22Rv1 (cell line): Measurements from ENCODE around the gene PTGDR.

Experiments used
- H3K27ac ChIP-seq: fragments of 450-650 bp; 2 replicates; pipeline ENCODE4 v1.5.1; 2017
- ZFX ChIP-seq: fragments of 450-650 bp; IDR thresholded peaks from 2 replicates; pipeline ENCODE4 v1.6.1; 2017; ENCODE audit warnings: antibody characterized with exemption, borderline replicate concordance
- TF ChIP-seq, protein P1 (sequence below): fragments of 450-650 bp; IDR thresholded peaks from 2 replicates; pipeline ENCODE4 v1.5.1; 2017; ENCODE audit warnings: mild to moderate bottlenecking

PTGDR gene

DNA sequence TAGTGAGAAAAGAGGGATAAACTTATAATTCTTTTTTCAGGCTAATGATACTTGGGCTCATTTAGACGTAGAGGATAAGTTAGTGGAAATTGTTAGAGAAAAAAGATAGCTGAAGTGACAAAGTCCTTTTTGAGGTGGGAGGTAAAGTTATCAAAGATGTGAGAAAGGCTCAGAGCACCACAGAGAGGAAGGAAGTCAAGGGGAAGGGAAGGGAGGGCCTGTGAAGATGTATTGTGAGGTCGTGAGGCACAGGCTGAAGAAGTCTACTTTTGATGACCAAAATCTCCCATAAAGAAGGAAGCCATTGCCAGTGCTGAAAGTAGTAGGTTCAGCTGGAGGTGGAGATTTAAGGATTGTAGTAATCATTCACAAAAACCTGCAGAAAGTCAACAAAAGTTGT, 19.4 kb upstream of the PTGDR start:
- no peak for TF ChIP-seq ZFX
- TF ChIP-seq, protein P1, sequence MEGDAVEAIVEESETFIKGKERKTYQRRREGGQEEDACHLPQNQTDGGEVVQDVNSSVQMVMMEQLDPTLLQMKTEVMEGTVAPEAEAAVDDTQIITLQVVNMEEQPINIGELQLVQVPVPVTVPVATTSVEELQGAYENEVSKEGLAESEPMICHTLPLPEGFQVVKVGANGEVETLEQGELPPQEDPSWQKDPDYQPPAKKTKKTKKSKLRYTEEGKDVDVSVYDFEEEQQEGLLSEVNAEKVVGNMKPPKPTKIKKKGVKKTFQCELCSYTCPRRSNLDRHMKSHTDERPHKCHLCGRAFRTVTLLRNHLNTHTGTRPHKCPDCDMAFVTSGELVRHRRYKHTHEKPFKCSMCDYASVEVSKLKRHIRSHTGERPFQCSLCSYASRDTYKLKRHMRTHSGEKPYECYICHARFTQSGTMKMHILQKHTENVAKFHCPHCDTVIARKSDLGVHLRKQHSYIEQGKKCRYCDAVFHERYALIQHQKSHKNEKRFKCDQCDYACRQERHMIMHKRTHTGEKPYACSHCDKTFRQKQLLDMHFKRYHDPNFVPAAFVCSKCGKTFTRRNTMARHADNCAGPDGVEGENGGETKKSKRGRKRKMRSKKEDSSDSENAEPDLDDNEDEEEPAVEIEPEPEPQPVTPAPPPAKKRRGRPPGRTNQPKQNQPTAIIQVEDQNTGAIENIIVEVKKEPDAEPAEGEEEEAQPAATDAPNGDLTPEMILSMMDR: no peak
- no peak overlapping the region for H3K27ac ChIP-seq

DNA sequence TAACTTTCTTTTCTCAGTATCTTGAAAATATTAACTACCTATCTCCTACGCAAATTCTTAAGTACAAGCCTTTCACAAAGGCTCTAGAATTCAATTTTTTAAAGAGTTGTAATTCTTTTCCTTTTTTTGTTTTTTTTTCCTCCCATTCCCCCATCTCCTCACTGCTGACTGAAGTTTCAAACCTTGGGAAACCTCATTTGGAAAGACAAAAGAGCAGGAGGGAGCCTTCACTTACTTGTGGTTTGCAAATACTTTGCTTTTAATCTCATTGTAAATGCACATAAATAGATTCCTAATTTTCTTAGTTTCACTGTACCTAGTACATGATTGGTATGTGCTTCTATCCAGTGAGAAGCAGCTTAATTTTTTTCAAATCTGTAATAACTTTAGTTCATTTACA, 15.8 kb upstream of the PTGDR start:
- TF ChIP-seq, protein P1: no peak
- no peak overlapping the region for H3K27ac ChIP-seq

DNA sequence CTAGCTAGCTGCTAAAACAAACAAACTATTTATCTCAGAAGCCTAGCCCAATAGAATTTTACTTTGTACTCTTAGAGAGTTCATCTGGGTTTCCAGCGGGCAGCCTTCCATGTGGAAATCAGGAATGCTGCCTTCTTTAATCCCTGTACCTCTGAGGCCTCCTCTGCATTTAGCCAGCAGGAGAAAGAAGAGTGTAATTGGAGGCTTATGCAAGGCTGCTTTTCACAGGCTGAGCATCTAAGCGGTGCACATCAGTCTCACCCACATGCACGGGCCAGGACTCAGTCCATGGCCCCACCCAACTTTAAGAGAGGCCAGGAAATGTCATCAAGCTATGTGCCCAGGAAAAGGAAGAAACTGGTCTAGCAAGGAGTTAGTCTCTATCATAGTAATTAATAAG, 14.0 kb upstream of the PTGDR start:
- TF ChIP-seq, protein P1: no peak
- TF ChIP-seq ZFX: no peak
- no peak overlapping the region for H3K27ac ChIP-seq

DNA sequence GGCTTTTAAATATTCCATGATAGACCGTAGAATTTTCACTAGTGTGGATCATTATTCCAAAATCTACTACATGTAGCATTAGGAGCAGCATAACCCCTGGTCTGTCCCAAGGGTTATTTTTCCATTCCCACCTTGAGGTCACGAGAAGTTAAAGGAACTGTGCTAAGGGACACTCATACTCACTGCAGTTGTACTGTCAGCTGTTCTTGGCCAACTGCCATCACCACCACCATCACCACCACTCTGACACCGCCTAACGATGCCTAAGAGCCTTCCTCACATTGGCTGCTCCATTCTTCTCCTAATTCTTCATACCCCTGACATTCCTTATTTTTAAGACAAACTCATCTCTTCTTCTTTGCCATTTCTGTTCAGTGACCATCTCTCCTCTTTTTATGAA, 13.4 kb upstream of the PTGDR start:
- no peak overlapping the region for H3K27ac ChIP-seq
- no peak for TF ChIP-seq ZFX
- TF ChIP-seq, protein P1: no peak

DNA sequence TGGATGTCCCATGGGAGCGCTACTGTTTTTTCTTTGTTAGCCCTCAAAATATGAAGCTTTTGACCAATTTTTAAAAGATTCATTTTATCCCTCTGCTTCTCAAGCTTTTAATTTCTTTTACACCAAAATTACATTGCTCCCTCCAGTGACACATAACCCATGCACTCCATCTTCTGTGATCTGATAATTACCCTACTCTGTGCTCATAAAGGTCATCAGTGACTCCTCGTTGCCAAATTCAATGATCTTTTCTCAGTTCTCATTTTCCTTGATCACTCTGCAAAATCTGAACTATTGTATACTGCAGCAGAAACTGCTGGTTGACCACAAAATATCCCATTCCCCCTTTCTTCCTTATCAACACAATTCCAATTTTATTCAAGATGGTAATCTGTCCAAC, 8.7 kb upstream of the PTGDR start:
- H3K27ac ChIP-seq: no peak overlapping the region
- TF ChIP-seq, protein P1: no peak
- TF ChIP-seq ZFX: no peak

DNA sequence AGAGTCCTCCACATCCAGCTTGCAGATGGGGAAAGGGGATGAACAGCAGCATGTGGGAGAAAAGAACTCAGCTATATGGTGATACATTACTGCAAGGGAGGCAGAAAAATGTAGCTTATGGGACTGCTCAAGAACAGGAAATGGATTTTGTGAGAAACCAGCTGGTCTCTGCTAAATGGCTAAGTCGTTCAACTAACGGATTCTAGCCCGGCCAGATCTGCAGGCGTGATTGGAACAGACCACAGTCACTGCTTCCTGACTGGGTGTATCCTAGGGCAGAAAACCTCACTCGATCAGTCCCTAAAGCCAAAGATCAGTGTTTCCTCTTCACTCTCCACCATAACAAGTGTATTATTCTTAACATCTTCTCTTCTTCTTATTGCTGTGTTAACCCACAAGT, 8.1 kb upstream of the PTGDR start:
- H3K27ac ChIP-seq: no peak overlapping the region
- no peak for TF ChIP-seq ZFX
- TF ChIP-seq, protein P1: no peak

DNA sequence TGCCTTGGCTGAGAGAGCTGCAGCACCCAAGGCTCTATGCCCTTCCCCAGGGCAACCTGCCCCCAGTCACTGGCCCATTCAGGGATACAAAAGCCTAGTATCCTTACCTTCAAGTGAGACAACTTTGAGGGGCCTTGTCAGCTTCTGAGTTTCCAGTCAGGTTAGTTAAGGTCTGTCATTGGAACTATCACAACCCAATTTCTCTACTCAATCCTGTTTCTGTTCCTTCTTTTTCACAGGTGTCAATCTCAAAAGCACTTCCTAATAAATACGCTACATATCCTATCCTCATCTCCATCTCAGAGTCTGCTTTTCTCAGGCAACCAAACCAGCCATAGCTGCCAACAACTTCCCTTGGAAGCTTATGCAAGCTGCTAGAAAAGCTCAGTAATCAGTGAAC, 4.9 kb upstream of the PTGDR start:
- no peak overlapping the region for H3K27ac ChIP-seq
- TF ChIP-seq ZFX: no peak
- TF ChIP-seq, protein P1: no peak
